ENCODE results near the gene ASAP2. TPM values are rescaled to one million over a fixed set of nuclear protein-coding genes. Genes with fewer than 3 reads are reported as not detected.
A peak's percentile ranks its signal among the peaks of the same experiment; 100 is the strongest.

Gene ASAP2
- total RNA-seq, 3 donors from 2014 or later: 50.4 to 84.1 (median 50.5) TPM

- H3K4me1 ChIP-seq (ENCODE audit: low read depth): peaks cover 14% of the 10 kb centered on the region
- no peak for ATAC-seq
- H3K9me3 ChIP-seq: no peaks in the 10 kb centered on the region
- no peak for DNase-seq
- TF ChIP-seq CTCF (IDR thresholded peaks at IDR 0.05): no peak
- no peak overlapping the region for H3K4me3 ChIP-seq
- H3K36me3 ChIP-seq (ENCODE audit: low read depth): no peaks in the 10 kb centered on the region
- intact Hi-C loops (cut with DNase I, micrococcal nuclease): no loop called here
These were observed 48.8 kb downstream of the ASAP2 start for GRCh38 chr2:9255416-9255815.

GRCh38 chr2:9256147-9256546 lies 49.5 kb downstream of the ASAP2 start:
- no peak for ATAC-seq
- H3K4me1 ChIP-seq (ENCODE audit: low read depth): peaks cover 18% of the 10 kb centered on the region

GRCh38 chr2:9256570-9257043 lies 50.0 kb downstream of the ASAP2 start:
- intact Hi-C loops (cut with DNase I, micrococcal nuclease): no loop called here
- Histone ChIP-seq H3K36me3 (ENCODE audit: low read depth) (no peaks in the 10 kb centered on the region), H3K4me1 (ENCODE audit: low read depth) (peaks cover 18% of the 10 kb centered on the region), H3K9me3 (no peaks in the 10 kb centered on the region), H3K4me3 (no peak overlapping the region)
- no peak for TF ChIP-seq CTCF (IDR thresholded peaks at IDR 0.05)
- ATAC-seq: no peak
- DNase-seq: no peak

More at GRCh38 chr2:9256147-9256546, 49.5 kb downstream of the ASAP2 start:
- Histone ChIP-seq H3K4me3 (no peak overlapping the region), H3K9me3 (no peaks in the 10 kb centered on the region), H3K36me3 (ENCODE audit: low read depth) (no peaks in the 10 kb centered on the region)
- intact Hi-C loops (cut with DNase I, micrococcal nuclease): no loop called here
- no peak for TF ChIP-seq CTCF (IDR thresholded peaks at IDR 0.05)
- DNase-seq: no peak

GRCh38 chr2:9258501-9258900 lies 51.9 kb downstream of the ASAP2 start:
- H3K4me1 ChIP-seq (ENCODE audit: low read depth): peaks cover 24% of the 10 kb centered on the region
- H3K9me3 ChIP-seq: no peaks in the 10 kb centered on the region
- ATAC-seq: no peak
- H3K4me3 ChIP-seq: no peak overlapping the region
- TF ChIP-seq CTCF (IDR thresholded peaks at IDR 0.05): no peak
- intact Hi-C loops (cut with DNase I, micrococcal nuclease): no loop called here
- DNase-seq: no peak
- no peaks in the 10 kb centered on the region for H3K36me3 ChIP-seq (ENCODE audit: low read depth)

GRCh38 chr2:9258953-9259399 lies 52.4 kb downstream of the ASAP2 start:
- intact Hi-C loops (cut with DNase I, micrococcal nuclease): no loop called here
- Histone ChIP-seq H3K4me1 (ENCODE audit: low read depth) (peaks cover 24% of the 10 kb centered on the region), H3K36me3 (ENCODE audit: low read depth) (no peaks in the 10 kb centered on the region), H3K9me3 (no peaks in the 10 kb centered on the region), H3K4me3 (no peak overlapping the region)
- ATAC-seq (no peak), DNase-seq (no peak)
- no peak for TF ChIP-seq CTCF (IDR thresholded peaks at IDR 0.05)

GRCh38 chr2:9260464-9260918 lies 53.9 kb downstream of the ASAP2 start:
- DNase-seq (no peak), ATAC-seq (peak; percentile 8)
- Histone ChIP-seq H3K4me1 (ENCODE audit: low read depth) (peaks cover 24% of the 10 kb centered on the region), H3K4me3 (no peak overlapping the region), H3K9me3 (no peaks in the 10 kb centered on the region), H3K36me3 (ENCODE audit: low read depth) (no peaks in the 10 kb centered on the region)
- no peak for TF ChIP-seq CTCF (IDR thresholded peaks at IDR 0.05)
- intact Hi-C loops (cut with DNase I, micrococcal nuclease): no loop called here

Measured in mucosa of descending colon (tissue), 3 donors.